DMS53 treated with DMSO at 0.1 percent for 48 hours (cell line): ENCODE results near the gene KIF25.

ENCODE experiments used
- DNase-seq: peaks from one replicate; lab custom pipeline; 2025; ENCODE audit not compliant: unreplicated experiment; lab: John Stamatoyannopoulos, UW

The KIF25 gene

GRCh38 chr6:167997642-167998041, at the start of gene KIF25:
KIF25 (plus strand) TSS chr6:167997671; CDS start chr6:168029586, 31,915 bp downstream.
- no peak for DNase-seq

GRCh38 chr6:167947716-167948115, 49.8 kb upstream of the KIF25 start:
- DNase-seq = no peak

- no peak for DNase-seq
These were observed 48.8 kb upstream of the KIF25 start for GRCh38 chr6:167948716-167949115.

- DNase-seq = no peak
These were observed 48.3 kb upstream of the KIF25 start for GRCh38 chr6:167949121-167949684.

- DNase-seq = no peak
These were observed 45.5 kb upstream of the KIF25 start for GRCh38 chr6:167951781-167952511.

- DNase-seq = no peak
These were observed 45.0 kb upstream of the KIF25 start for GRCh38 chr6:167952512-167952859.

- no peak for DNase-seq
These were observed 43.9 kb upstream of the KIF25 start for GRCh38 chr6:167953551-167953950.

GRCh38 chr6:167954151-167954550, 43.3 kb upstream of the KIF25 start:
- no peak for DNase-seq

- no peak for DNase-seq
These were observed 41.0 kb upstream of the KIF25 start for GRCh38 chr6:167956491-167956890.

GRCh38 chr6:167956983-167957492, 40.4 kb upstream of the KIF25 start:
- DNase-seq = no peak

GRCh38 chr6:167957626-167958025, 39.8 kb upstream of the KIF25 start:
- DNase-seq = no peak

GRCh38 chr6:167960579-167960978, 36.9 kb upstream of the KIF25 start:
- no peak for DNase-seq

GRCh38 chr6:167962711-167963110, 34.8 kb upstream of the KIF25 start:
- no peak for DNase-seq

- no peak for DNase-seq
These were observed 33.8 kb upstream of the KIF25 start for GRCh38 chr6:167963589-167964057.

- DNase-seq = no peak
These were observed 31.6 kb upstream of the KIF25 start for GRCh38 chr6:167965592-167966539.

GRCh38 chr6:167966540-167966905, 30.9 kb upstream of the KIF25 start:
- DNase-seq = no peak

- DNase-seq = no peak
These were observed 29.4 kb upstream of the KIF25 start for GRCh38 chr6:167968091-167968490.

GRCh38 chr6:167970230-167970629, 27.2 kb upstream of the KIF25 start:
- no peak for DNase-seq

- DNase-seq = no peak
These were observed 25.3 kb upstream of the KIF25 start for GRCh38 chr6:167972193-167972592.

- DNase-seq = no peak
These were observed 24.2 kb upstream of the KIF25 start for GRCh38 chr6:167973148-167973885.
